ENCODE data around the gene TMED9. TPM values are rescaled to one million over a fixed set of nuclear protein-coding genes. Genes with fewer than 3 reads are reported as not detected.
"Not testable (repeated sequence)": the region's sequence is repeated elsewhere in the genome, so short reads cannot be mapped to it uniquely, and the experiment has no call there.

TMED9 gene
- total and polyA plus RNA-seq, 3 donors from 2014 or later: 122 to 140 (median 128) TPM

GRCh38 chr5:177557041-177557647 lies 34.9 kb upstream of the TMED9 start:
- DNase-seq: no peak
- Histone ChIP-seq H3K27ac (no peak overlapping the region), H3K9me3 (no peaks in the 10 kb centered on the region), H3K4me3 (no peak overlapping the region), H3K4me1 (peaks cover 19% of the 10 kb centered on the region), H3K27me3 (no peaks in the 10 kb centered on the region), H3K36me3 (ENCODE audit: low read depth, missing control alignments) (no peaks in the 10 kb centered on the region)
- TF ChIP-seq, protein P1, sequence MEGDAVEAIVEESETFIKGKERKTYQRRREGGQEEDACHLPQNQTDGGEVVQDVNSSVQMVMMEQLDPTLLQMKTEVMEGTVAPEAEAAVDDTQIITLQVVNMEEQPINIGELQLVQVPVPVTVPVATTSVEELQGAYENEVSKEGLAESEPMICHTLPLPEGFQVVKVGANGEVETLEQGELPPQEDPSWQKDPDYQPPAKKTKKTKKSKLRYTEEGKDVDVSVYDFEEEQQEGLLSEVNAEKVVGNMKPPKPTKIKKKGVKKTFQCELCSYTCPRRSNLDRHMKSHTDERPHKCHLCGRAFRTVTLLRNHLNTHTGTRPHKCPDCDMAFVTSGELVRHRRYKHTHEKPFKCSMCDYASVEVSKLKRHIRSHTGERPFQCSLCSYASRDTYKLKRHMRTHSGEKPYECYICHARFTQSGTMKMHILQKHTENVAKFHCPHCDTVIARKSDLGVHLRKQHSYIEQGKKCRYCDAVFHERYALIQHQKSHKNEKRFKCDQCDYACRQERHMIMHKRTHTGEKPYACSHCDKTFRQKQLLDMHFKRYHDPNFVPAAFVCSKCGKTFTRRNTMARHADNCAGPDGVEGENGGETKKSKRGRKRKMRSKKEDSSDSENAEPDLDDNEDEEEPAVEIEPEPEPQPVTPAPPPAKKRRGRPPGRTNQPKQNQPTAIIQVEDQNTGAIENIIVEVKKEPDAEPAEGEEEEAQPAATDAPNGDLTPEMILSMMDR (IDR thresholded peaks at IDR 0.05): no peak
- TF ChIP-seq POLR2A (IDR thresholded peaks at IDR 0.05): no peak
- WGBS, 2 donors: 63 to 72% methylated on average over 4 of the region's 4 CpGs
- intact Hi-C loops (cut with DNase I; ENCODE audit: low total_unique reads): no loop called here

GRCh38 chr5:177557796-177558195 lies 34.2 kb upstream of the TMED9 start:
- TF ChIP-seq POLR2A (IDR thresholded peaks at IDR 0.05): no peak
- TF ChIP-seq, protein P1 (IDR thresholded peaks at IDR 0.05): no peak
- peaks cover 17% of the 10 kb centered on the region for H3K4me1 ChIP-seq
- H3K27ac ChIP-seq: no peak overlapping the region
- intact Hi-C loops (cut with DNase I; ENCODE audit: low total_unique reads): no loop called here
- DNase-seq: no peak
- 81 to 84% methylated on average over 5 of the region's 5 CpGs for WGBS, 2 donors
- H3K36me3 ChIP-seq (ENCODE audit: low read depth, missing control alignments): no peaks in the 10 kb centered on the region
- H3K9me3 ChIP-seq: no peaks in the 10 kb centered on the region
- H3K4me3 ChIP-seq: no peak overlapping the region
- H3K27me3 ChIP-seq: no peaks in the 10 kb centered on the region

GRCh38 chr5:177559446-177559941 lies 32.5 kb upstream of the TMED9 start:
- H3K9me3 ChIP-seq; intact Hi-C loops (cut with DNase I; ENCODE audit: low total_unique reads); H3K4me3 ChIP-seq; H3K27me3 ChIP-seq; H3K27ac ChIP-seq; DNase-seq; H3K36me3 ChIP-seq (ENCODE audit: low read depth, missing control alignments): not testable (repeated sequence)
- WGBS, 2 donors: 48 to 55% methylated on average over 8 of the region's 8 CpGs
- peaks cover 14% of the 10 kb centered on the region for H3K4me1 ChIP-seq

GRCh38 chr5:177565046-177565445 lies 27.0 kb upstream of the TMED9 start:
- TF ChIP-seq POLR2A (IDR thresholded peaks at IDR 0.05): no peak
- TF ChIP-seq, protein P1 (IDR thresholded peaks at IDR 0.05): no peak
- H3K9me3 ChIP-seq: no peaks in the 10 kb centered on the region
- no peaks in the 10 kb centered on the region for H3K36me3 ChIP-seq (ENCODE audit: low read depth, missing control alignments)
- H3K4me1 ChIP-seq: peaks cover 3% of the 10 kb centered on the region
- no peaks in the 10 kb centered on the region for H3K27me3 ChIP-seq
- 53 to 62% methylated on average over 8 of the region's 8 CpGs for WGBS, 2 donors
- intact Hi-C loops (cut with DNase I; ENCODE audit: low total_unique reads): no loop called here
- H3K27ac ChIP-seq: peak overlapping the region in 1 of 2 donors; percentile 14
- DNase-seq: peak; percentile 83
- no peak overlapping the region for H3K4me3 ChIP-seq

GRCh38 chr5:177568326-177568725 lies 23.7 kb upstream of the TMED9 start:
- no peak for TF ChIP-seq POLR2A (IDR thresholded peaks at IDR 0.05)
- TF ChIP-seq, protein P1 (IDR thresholded peaks at IDR 0.05): no peak
- H3K4me1 ChIP-seq: no peaks in the 10 kb centered on the region
- no peaks in the 10 kb centered on the region for H3K27me3 ChIP-seq
- H3K36me3 ChIP-seq (ENCODE audit: low read depth, missing control alignments): no peaks in the 10 kb centered on the region
- intact Hi-C loops (cut with DNase I; ENCODE audit: low total_unique reads): no loop called here
- H3K9me3 ChIP-seq: no peaks in the 10 kb centered on the region
- no peak for DNase-seq
- H3K4me3 ChIP-seq: no peak overlapping the region
- H3K27ac ChIP-seq: no peak overlapping the region
- 79 to 88% methylated on average over 7 of the region's 7 CpGs for WGBS, 2 donors

Measured in testis (tissue), 3 donors.